Activated naive CD8-positive, alpha-beta T cell (primary cell): ENCODE results near the gene RFC4.
A peak's percentile ranks its signal among the peaks of the same experiment; 100 is the strongest.
"Not testable (repeated sequence)": the region's sequence is repeated elsewhere in the genome, so short reads cannot be mapped to it uniquely, and the experiment has no call there.

Source experiments
- H3K27ac Mint-ChIP-seq: one replicate; pipeline ENCODE4 v1.8.0; 2021; ENCODE audit warnings: mixed read lengths
- H3K27me3 Mint-ChIP-seq: one replicate; pipeline ENCODE4 v1.8.0; 2021; ENCODE audit warnings: mixed read lengths
- H3K36me3 Mint-ChIP-seq: one replicate; pipeline ENCODE4 v1.8.0; 2021; ENCODE audit warnings: mixed read lengths
- H3K4me1 Mint-ChIP-seq: one replicate; pipeline ENCODE4 v1.8.0; 2021; ENCODE audit warnings: low read depth, mixed read lengths
- H3K4me3 Mint-ChIP-seq: one replicate; pipeline ENCODE4 v1.8.0; 2021; ENCODE audit warnings: mild to moderate bottlenecking, mixed read lengths
- H3K9me3 Mint-ChIP-seq: one replicate; pipeline ENCODE4 v1.8.0; 2021; ENCODE audit warnings: low read depth, mixed read lengths

RFC4 gene

DNA sequence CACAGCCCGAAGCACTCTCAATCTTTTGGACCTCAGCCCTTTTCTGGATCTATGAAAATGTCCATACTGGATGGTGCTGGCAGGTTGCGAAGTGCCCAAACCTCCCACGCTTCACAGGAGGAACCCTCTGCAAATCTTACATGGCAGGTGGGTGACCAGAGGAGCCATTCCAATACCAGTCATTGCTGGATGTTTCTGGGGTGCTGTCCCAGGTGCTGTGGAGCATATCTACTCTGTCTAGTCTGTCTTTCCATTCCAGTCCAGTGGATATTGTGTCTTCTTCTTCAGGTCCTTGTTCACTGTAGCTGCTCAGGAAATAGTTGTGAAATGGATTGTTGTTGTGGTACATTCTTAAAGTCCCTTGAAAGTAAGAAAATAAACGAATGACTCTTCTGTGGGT, 25.5 kb upstream of the RFC4 start:
- H3K4me3 Mint-ChIP-seq, result no peak overlapping the region
- no peak overlapping the region for H3K27ac Mint-ChIP-seq
- peaks cover 22% of the 10 kb centered on the region for H3K27me3 Mint-ChIP-seq
- peaks cover 5% of the 10 kb centered on the region for H3K4me1 Mint-ChIP-seq
- H3K36me3 Mint-ChIP-seq, result no peaks in the 10 kb centered on the region
- H3K9me3 Mint-ChIP-seq, result peaks cover 3% of the 10 kb centered on the region

DNA sequence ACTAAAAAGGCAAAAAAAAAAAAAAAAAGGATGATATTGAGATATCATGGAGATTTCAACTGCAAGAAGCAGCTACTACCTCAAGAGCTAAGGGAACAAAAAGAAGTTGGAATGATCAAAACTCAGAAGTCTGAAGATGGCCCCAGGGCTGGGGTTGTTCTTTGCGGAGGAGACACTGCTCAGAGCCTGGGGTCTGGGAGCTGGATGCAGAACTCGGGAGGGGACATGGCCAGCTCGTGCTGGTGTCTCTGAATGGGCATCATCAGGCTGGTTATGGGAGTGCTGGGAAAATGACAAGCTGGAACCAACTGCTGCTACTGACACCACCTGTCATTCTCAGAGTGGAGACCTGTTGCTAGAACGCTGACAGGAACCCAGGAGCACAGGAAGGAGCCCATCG, 22.1 kb upstream of the RFC4 start:
- Mint-ChIP-seq H3K4me1 (peaks cover 19% of the 10 kb centered on the region), H3K36me3 (no peaks in the 10 kb centered on the region), H3K9me3 (no peaks in the 10 kb centered on the region), H3K4me3 (no peak overlapping the region), H3K27me3 (peaks cover 21% of the 10 kb centered on the region), H3K27ac (no peak overlapping the region)

DNA sequence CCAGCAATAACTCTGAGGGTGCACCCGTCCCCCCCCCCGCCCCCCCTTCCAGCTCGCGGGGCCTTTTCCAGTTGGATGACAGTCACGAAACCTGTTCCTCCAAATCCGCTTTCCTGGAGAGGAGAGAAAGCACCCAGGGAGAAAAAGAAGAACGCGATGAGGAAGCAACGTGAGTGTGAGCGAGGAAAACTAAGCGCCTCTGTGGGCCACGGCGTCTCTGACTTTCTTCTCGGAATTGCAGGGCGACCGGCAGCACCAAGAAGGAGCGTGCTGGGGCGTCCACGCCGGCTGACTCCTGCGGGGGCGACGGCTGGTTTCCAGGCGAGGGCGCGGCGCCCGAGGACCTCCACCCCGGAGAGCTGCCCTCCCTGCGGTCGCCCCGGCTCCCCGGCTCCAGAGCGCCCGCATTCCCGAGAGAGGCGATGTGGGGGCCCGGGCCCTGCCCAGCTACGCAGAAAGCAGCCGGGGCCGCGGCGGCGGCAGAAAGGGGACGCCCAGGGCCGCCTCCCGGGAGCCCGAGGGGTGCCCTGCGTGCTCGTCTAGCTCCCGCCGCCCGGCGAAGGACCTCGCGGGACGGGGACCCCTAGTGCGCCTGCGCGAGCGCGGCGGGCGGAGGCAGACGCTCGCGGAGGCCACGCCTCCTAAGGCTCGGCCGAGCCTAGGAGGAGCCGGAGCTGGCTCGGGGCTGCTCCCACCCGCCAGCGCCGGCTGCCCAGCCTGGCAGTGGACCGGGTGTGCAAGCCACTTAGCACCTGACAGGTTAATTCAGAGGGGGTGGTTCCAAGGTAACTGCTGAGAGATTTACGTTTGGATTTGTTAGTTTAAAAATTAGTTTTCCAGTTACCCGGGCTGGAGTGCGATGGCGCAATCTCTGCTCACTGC, 20.9 kb upstream of the RFC4 start:
- Mint-ChIP-seq H3K4me1 (peaks cover 20% of the 10 kb centered on the region), H3K27ac (peak overlapping the region; percentile 46), H3K36me3 (no peaks in the 10 kb centered on the region), H3K4me3 (peak overlapping the region; percentile 91), H3K9me3 (no peaks in the 10 kb centered on the region), H3K27me3 (peaks cover 21% of the 10 kb centered on the region)

DNA sequence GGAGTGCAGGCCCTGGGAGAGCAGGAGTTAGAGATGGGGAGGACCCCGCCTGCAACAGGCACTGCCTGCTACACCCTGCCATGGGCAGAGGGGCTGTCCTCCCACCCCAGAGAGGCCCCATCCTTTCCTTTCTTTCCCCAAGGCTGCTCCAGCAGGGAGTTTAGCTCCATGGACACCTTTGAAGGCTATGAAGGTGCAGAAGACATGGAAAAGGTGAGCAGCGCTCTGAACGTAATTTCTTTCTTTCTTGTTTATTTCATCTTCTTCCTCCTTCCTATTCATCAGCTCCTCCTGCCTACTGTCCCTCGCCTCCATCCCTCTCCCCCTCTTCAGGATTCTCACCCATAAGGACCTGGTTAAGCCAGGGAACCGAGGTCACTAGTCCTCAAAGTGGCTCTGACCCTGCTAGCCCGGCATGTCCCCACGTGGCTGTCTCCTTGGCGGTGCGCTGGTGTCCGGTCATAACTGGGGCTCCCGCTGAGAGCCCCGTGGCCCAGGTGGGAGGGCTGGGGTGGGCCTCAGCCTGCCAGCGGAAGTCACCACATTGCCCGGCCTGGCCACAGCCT, 20.2 kb upstream of the RFC4 start:
- Mint-ChIP-seq H3K27me3 (peaks cover 17% of the 10 kb centered on the region), H3K27ac (peak overlapping the region; percentile 90), H3K36me3 (no peaks in the 10 kb centered on the region), H3K4me3 (peak overlapping the region; percentile 91), H3K4me1 (peaks cover 20% of the 10 kb centered on the region), H3K9me3 (no peaks in the 10 kb centered on the region)

DNA sequence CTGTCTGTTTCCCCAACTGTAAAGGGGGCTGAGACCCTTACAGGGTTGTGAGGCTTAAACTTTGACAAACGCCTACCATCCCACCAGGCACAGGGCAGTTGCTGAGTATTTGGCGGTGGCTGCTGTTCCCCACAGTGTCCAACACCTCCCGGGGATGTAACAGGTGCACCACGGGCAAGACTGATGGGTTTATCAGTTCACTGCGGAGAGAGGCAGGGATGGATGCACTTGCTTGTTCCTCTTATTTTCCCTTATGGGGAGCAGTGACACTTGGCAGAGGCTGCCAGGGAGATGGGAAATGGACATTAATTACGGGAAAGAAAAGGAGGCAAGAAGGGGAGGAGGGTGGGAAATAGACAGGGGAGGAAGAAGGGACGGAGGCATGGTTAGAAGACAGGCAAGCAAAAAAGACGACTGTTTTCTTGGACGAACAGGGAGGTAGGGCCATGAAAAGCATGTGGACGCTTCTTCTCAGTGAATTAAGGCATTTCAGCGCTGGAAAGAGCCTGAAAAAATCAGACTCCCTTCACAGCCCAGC, 19.7 kb upstream of the RFC4 start:
- Mint-ChIP-seq H3K36me3 (no peaks in the 10 kb centered on the region), H3K4me3 (peak overlapping the region; percentile 91), H3K9me3 (no peaks in the 10 kb centered on the region), H3K27ac (peak overlapping the region; percentile 90), H3K27me3 (peaks cover 16% of the 10 kb centered on the region), H3K4me1 (peaks cover 20% of the 10 kb centered on the region)

DNA sequence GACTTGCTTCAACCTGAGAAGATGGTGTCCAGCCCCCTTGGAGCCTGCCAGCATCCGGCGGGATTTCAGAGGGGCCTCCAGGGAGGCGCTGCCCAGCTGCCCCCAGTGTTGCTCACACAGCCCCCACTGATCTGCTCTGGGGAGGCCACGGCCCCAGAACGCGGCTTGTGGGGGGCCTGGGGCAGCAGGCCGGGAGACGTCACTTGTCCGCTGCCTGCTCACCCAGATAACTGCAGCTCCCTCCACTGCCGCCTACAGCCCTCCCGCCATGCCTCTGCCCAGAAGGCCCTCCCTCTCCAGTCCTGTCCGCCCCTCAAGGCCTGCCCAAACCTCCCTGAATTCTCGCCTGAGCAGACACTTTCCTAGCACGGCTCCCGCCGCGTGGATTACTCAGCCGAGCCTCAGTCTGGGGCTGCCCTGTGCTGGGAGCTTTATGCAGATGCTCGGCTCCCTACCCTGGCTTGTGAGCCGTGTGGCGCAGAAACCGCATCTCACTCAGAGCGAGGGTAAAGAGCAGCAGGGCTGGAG, 19.1 kb upstream of the RFC4 start:
- Mint-ChIP-seq H3K27ac (peak overlapping the region; percentile 90), H3K27me3 (peaks cover 12% of the 10 kb centered on the region), H3K36me3 (no peaks in the 10 kb centered on the region), H3K9me3 (no peaks in the 10 kb centered on the region), H3K4me3 (peak overlapping the region; percentile 91), H3K4me1 (peaks cover 20% of the 10 kb centered on the region)

DNA sequence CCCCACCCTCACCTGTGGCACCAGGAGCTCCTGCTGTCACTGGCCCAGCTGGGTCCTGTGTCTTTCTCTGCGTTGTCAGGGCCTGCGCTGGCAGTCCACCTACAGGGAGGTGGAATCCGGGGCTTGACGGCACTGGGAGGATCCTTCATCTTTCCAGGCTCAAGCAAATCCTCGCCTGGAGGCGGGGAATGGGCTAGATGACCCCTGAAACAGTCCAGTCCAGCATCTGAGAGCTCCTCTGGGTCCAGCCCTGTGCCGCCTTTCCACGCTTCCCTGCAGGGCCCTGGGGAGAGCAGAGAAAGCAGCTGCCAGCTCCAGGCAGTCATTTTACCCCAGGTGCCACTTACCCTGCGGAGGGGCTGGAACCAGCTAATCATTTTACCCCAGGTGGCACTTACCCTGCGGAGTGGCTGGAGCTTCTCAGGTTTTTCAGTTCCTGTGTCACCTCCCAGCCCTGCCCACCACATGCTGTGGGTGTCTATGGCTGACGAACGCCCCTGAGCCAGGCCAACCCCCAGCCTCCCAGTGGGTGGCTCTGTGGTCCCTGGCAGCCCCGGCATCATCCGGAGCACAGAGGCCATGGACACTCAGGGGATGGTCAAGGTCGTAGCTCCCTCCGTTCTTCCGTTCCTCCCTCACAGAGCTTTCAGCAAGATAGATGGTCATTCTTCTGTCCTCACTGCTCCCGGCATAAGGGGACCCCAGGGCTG, 18.3 kb upstream of the RFC4 start:
- Mint-ChIP-seq H3K36me3 (no peaks in the 10 kb centered on the region), H3K4me1 (peaks cover 20% of the 10 kb centered on the region), H3K27ac (no peak overlapping the region), H3K4me3 (no peak overlapping the region), H3K9me3 (no peaks in the 10 kb centered on the region), H3K27me3 (peaks cover 5% of the 10 kb centered on the region)

DNA sequence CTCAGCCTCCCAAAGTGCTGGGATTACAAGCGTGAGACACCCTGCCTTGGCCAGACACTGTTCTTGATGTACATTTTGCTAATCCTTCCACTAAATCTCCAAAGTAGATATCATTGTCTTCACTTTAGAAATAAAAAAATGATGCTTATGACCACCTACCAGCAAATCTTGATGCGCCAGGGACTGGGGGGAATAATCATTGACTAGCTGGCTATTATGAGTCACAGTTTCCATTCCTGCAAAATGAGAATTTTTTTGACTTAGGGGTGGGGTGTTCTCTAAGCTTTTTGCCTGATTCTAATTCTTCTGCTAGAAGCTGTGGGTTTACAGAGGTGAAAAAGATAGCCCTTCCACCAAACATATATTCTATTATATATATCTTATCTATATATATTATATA, 17.1 kb upstream of the RFC4 start:
- Mint-ChIP-seq H3K27me3 (peaks cover 3% of the 10 kb centered on the region), H3K9me3 (no peaks in the 10 kb centered on the region), H3K27ac (no peak overlapping the region), H3K36me3 (no peaks in the 10 kb centered on the region), H3K4me1 (peaks cover 19% of the 10 kb centered on the region), H3K4me3 (no peak overlapping the region)

DNA sequence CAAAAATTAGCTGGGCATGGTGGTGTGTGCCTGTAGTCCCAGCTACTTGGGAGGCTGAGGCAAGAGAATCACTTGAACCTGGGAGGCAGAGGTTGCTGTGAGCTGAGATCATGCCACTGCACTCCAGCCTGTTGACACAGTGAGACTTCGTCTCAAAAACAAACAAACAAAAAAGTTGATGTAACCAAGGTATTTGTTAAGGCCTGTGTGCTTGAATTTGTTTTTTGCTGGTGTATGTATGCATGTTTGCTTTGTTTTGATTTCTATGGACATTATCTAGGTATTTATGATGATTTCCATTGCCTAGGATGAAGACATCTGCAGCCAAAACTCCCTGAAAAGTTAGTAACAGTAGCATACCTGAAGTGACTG, 16.1 kb upstream of the RFC4 start:
- H3K27me3 Mint-ChIP-seq, H3K36me3 Mint-ChIP-seq, H3K9me3 Mint-ChIP-seq, H3K27ac Mint-ChIP-seq, H3K4me3 Mint-ChIP-seq: not testable (repeated sequence)
- H3K4me1 Mint-ChIP-seq, result peaks cover 14% of the 10 kb centered on the region

DNA sequence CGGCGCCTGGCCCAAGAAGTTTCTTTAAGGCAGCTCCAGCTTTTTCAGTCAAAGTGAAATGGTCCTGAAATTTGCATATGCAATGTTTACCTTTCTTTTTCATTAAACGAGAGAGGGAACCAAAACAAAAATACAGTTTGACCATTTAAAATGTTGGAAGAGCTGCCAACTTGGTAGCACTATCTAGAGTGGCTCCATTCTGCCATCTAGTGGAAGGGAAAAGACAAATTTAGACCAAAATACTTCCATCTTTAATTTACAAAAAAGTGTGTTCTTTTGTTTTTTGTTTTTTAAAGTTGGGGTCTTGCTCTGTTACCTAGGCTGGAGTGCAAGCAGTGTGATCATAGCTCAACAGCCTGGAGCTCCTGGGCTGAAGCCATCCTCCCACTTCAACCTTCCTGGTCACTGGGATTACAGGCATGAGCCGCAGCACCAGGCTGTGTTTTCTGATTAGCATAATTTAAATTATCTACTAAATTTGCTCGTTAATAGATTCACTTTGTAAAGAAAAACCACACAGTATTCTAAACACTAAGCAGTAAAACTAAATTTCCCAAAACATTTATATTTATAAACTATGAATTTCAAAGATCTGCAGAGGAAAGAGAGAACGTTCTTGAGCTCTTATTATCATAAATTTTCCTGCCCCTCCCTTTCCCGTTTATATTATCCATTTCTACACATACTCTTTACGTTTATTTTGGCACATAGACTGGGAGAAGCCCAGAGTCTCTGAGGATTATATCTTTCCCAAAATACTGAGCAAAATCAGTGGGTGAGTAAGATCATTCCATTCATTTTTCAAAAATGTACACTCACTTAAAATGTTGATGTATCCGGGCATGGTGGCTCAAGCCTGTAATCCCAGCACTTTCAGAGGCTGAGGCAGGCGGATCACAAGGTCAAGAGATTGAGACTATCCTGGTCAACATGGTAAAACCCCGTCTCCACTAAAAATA, 15.4 kb upstream of the RFC4 start:
- Mint-ChIP-seq H3K4me3 (no peak overlapping the region), H3K36me3 (no peaks in the 10 kb centered on the region), H3K27me3 (no peaks in the 10 kb centered on the region), H3K27ac (no peak overlapping the region), H3K9me3 (no peaks in the 10 kb centered on the region), H3K4me1 (peaks cover 14% of the 10 kb centered on the region)

DNA sequence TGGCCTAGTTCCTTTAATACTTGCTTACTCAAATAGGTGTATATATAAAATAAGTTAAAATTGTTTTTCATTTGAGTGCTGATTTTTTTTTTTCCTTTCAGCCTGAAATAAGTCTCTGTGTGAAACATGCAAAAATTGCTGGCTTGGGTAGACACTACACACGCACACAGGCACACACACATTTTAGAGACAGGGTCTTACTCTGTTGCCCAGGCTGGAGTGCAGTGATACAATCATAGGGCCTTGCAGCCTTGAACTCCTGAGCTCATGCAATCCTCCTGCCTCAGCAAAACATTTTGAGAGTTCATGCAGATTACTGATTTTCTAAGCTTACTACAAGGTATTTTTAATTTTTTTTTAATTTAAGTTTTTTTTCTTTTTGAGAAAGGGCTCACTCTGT, 12.7 kb upstream of the RFC4 start:
- Mint-ChIP-seq H3K27me3 (no peaks in the 10 kb centered on the region), H3K27ac (no peak overlapping the region), H3K4me3 (no peak overlapping the region), H3K9me3 (no peaks in the 10 kb centered on the region), H3K36me3 (no peaks in the 10 kb centered on the region), H3K4me1 (peaks cover 2% of the 10 kb centered on the region)

DNA sequence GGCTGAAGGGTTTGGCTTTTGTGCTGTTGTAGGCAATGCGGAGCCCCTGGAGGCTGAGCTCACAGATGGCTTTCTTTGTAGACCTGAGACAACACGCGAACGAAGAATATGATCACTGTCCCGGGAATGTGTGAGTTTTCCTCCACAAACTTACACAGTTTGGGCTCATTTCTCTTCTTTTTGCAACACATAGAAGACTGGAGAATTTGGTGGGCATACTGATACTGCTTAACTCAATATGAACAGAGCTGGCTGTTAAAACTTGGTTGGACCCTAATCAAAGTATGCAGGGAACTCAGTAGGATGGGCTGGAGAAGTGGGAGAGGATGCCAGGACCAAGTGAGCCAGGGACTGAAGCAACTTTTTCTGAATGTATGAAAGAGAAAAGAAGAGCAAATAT, 12.2 kb upstream of the RFC4 start:
- no peak overlapping the region for H3K27ac Mint-ChIP-seq
- no peaks in the 10 kb centered on the region for H3K27me3 Mint-ChIP-seq
- no peaks in the 10 kb centered on the region for H3K36me3 Mint-ChIP-seq
- H3K9me3 Mint-ChIP-seq, result no peaks in the 10 kb centered on the region
- H3K4me1 Mint-ChIP-seq, result peaks cover 2% of the 10 kb centered on the region
- H3K4me3 Mint-ChIP-seq, result no peak overlapping the region

DNA sequence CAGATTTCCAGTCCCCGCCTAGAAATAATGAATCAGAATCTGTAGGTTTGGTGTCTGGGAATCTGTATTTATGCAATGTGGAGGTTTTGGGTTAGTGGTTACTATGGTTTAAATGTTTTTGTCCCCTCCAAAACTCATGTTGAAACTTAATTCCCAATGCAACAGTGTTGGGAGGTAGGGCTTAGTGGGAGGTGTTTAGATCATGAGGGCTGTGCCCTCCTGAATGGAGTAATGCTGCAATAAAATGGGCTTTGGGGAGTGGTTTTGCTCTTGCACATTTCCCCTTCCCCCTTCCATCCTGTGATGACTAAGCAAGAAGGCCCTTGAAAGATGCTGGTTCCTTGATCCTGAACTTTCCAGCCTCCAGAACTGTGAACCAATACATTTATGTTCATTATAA, 9.2 kb upstream of the RFC4 start:
- no peak overlapping the region for H3K27ac Mint-ChIP-seq
- H3K9me3 Mint-ChIP-seq, result no peaks in the 10 kb centered on the region
- H3K4me1 Mint-ChIP-seq, result no peaks in the 10 kb centered on the region

DNA sequence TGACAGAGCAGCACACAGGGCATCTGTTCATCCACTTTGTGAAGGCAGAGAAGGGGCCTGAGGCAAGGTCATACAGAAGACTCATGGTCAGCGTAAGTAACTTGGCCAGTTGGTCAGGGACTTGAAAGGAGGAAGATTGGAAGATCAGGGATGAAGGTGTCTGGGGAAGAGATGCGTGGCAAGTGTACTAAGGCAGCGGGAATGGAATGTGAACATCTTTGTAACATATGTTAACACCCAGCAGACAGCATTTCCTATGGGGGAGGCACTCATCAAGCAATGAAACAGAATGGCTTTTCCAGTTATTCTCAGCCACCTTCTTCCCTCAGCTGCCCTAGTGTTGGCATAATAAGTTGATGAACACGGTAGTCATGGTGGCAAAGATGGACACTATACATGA, 7.8 kb upstream of the RFC4 start:
- no peak overlapping the region for H3K27ac Mint-ChIP-seq
- H3K27me3 Mint-ChIP-seq, result no peaks in the 10 kb centered on the region
- no peaks in the 10 kb centered on the region for H3K4me1 Mint-ChIP-seq
- H3K36me3 Mint-ChIP-seq, result no peaks in the 10 kb centered on the region
- H3K9me3 Mint-ChIP-seq, result no peaks in the 10 kb centered on the region
- no peak overlapping the region for H3K4me3 Mint-ChIP-seq

More for the DNA sequence above, 9.2 kb upstream of the RFC4 start:
- Mint-ChIP-seq H3K36me3 (no peaks in the 10 kb centered on the region), H3K27me3 (no peaks in the 10 kb centered on the region), H3K4me3 (no peak overlapping the region)
